GM18517 (cell line): ENCODE measurements around the gene ZNF597.
"Not testable (repeated sequence)": the region's sequence is repeated elsewhere in the genome, so short reads cannot be mapped to it uniquely, and the experiment has no call there.

Experiments used
- ATAC-seq: cut with Tn5 transposase; IDR thresholded peaks from one replicate; pipeline ENCODE4 v1.9.1; 2021; ENCODE audit warnings: mild to moderate bottlenecking, moderate library complexity; ENCODE audit not compliant: unreplicated experiment

Gene ZNF597

DNA sequence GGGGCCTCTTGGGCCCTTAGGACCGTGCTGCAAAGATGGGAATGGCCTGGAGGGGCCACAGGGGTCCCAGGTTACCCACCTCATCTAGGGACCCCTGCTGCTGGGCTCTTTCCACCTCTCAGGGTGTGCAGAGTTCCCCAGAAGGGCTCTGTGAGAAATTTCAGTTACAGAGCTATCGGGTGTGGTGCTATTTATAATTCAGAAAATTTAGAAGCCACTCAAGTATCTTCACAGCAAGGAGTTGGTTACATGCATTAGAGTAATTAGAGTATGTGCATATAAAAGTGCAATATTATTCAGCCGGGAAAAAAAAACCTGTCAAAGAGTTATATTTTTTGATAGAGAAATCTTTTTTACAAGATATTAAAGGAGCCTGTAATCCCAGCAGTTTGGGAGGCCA, 33.1 kb upstream of the ZNF597 start:
- no peak for ATAC-seq

- no peak for ATAC-seq
Observed at GRCh38 chr16:3475604-3476375, 32.5 kb upstream of the ZNF597 start.

DNA sequence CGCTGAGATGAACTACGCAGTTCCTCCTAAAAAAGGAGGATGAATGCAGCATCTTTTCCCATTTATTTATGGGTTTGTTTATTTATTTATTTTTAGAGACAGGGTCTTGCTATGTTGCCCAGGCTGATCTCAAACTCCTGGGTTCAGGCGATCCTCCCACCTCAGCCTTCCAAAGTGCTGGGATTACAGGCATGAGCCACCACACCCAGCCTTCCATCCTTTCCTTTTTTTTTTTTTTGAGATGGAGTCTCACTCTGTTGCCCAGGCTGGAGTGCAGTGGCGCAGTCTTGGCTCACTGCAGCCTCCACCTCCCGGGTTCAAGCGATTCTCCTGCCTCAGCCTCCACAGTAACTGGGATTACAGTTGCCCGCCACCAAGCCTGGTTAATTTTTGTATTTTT, 31.6 kb upstream of the ZNF597 start:
- not testable (repeated sequence) for ATAC-seq

DNA sequence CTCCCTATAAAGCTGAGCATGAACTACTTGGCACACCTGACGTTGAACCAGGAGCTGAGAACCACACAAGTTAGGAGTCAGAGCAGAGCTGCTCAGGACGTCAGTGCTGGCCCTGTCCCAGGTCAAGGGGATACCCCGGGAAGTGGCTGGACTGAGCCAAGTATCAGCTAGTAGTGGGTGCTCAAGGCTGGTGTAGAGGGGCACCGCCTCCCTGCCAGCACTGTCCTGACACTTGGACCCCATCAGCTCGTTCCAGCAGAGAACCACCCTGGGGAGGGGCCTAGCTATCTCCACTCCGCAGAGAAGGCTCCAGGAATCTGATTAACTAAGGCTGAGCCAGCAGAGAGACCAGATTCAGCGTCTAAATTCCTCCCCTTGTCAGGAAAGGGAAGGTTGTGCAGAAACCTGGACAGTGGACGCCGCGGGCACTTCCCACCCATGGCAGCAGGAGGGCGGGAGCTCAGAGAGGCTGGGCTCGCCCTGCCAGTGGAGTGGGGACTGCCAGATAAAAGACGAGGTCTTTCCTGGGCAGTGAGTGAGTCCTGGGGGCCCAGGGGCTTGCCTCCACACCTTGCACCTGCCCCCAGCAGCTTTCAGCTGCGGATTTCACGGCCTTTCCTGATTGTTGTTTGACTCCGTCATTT, 31.0 kb upstream of the ZNF597 start:
- no peak for ATAC-seq

- not testable (repeated sequence) for ATAC-seq
Observed at GRCh38 chr16:3473596-3473943, 30.3 kb upstream of the ZNF597 start.

- ATAC-seq: no peak
Observed at GRCh38 chr16:3472878-3473595, 29.7 kb upstream of the ZNF597 start.

- ATAC-seq: no peak
Observed at GRCh38 chr16:3471518-3472176, 28.3 kb upstream of the ZNF597 start.

- ATAC-seq: no peak
Observed at GRCh38 chr16:3470723-3471122, 27.4 kb upstream of the ZNF597 start.

DNA sequence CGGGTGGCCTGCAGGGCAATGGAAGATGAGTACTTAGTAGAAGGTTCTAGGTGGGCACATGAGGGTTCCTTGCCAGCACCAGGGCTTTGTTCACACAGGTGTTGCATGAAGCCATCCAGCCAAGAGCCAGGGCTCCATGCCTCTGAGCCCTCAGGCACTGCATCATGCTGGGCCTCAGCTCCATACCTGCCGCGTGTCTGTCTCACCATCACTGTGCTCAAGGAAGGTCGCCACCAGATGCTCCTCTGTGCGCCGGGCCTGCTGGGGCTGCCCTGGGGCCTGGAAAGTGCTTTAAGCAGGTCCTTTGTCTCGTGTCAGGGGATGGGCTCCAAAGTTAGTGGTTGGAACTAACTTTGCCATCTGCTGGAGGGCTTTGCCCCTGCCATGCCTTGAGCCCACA, 26.4 kb upstream of the ZNF597 start:
- no peak for ATAC-seq

DNA sequence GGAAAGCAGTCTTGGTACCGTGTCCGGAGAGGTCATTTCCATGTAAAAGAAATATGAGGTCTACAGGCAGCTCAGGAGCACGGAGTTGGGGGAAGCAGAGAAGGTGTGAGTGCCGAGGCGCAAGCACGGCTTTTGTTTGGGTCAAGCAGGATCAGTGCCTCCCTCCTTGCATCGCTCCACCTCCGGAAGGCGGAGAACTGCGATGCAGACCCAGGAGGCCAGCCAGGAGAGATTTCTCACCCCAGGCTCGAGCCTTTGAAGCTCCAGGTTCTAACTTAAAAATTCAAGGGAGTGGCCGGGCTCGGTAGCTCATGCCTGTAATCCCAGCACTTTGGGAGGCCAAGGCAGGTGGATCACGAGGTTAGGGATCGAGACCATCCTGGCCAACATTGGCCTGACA, 25.2 kb upstream of the ZNF597 start:
- no peak for ATAC-seq

- no peak for ATAC-seq
Observed at GRCh38 chr16:3467921-3468320, 24.6 kb upstream of the ZNF597 start.

DNA sequence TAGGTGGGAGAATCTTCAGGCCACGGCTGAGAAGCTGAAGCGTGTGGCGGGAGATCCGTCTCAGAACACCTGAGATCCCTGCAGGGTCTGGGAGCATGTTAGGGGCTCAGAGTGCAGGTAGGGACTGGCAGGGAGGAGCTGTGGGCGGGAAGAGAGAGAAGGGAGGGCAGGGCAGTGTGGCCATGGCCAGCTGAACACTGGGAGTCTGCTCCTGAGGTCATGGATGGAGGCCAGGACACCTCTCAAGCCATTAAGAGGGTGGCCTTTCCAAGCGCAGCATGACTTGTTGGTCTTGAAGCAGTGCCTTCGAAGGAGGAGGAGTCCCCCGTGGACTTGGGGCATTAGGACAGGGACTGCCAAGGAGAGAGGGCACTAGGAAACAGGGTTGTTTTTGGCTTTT, 23.9 kb upstream of the ZNF597 start:
- no peak for ATAC-seq

- ATAC-seq: no peak
Observed at GRCh38 chr16:3465911-3466584, 22.7 kb upstream of the ZNF597 start.

DNA sequence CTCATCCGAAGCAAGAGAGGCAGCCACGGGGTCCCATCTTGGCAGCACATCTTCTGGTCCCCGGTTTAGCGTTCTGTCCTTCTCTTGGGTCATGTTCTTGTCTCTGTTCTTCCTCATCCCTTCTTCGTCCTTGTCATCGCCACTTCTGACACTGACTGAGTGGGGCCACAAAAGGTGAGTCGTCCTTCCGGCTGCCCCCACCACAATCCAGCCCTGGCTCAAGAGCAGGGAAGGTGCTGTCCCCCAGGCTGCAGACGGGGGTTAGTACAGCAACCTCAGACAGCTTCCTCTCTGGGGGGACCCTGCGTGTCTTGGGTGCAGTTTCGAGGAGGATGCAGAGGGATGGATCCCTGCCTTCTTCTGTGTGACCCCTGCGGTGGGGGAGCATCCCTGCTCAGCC, 22.0 kb upstream of the ZNF597 start:
- ATAC-seq: no peak

DNA sequence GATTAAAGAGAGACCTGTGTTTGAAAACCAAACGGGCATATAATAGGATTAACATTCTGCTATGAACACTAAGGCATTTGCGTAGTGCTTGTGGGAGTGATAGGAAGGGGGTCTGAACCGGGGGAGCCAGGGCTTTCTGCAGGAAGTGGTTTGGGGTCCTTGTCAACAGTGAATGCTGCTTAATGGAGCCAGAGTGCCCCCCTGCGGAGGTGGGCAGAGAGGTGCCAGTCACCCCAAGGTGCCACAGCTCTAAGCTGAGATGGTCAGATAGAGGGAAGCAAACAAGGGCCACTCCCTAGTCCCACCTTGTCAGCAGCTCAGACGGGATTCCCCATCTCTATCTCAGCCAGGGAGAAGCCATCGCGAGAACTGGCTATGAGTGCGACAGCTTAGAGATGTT, 17.8 kb upstream of the ZNF597 start:
- no peak for ATAC-seq

- ATAC-seq: no peak
Observed at GRCh38 chr16:3460585-3460984, 17.3 kb upstream of the ZNF597 start.

DNA sequence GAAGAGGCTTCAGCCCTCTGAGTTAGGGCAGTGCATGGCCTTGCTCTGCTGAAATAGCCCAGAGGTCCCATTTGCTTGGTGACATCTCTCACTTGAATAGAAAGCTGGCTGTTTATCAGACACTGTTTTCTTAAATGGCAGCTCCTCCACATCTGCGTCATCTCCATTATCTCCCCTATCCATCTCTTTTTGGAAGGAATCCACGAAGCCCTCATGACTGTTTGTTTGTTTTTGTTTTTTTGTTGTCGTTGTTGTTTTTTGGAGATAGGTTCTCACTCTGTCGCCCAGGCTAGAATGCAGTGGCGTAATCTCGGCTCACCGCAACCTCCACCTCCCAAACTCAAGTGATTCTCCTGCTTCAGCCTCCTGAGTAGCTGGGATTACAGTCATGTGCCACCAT, 16.8 kb upstream of the ZNF597 start:
- no peak for ATAC-seq

GRCh38 chr16:3459401-3460090, 16.2 kb upstream of the ZNF597 start:
- no peak for ATAC-seq

GRCh38 chr16:3458852-3459361, 15.6 kb upstream of the ZNF597 start:
- no peak for ATAC-seq

GRCh38 chr16:3458278-3458851, 15.1 kb upstream of the ZNF597 start:
- ATAC-seq: peak; percentile 9
